Ovary (tissue), 9 donors: ENCODE data around the gene PACSIN3. TPM values are rescaled to one million over a fixed set of nuclear protein-coding genes. Genes with fewer than 3 reads are reported as not detected.
"Not testable (repeated sequence)": the region's sequence is repeated elsewhere in the genome, so short reads cannot be mapped to it uniquely, and the experiment has no call there.

Source experiments
- DNase-seq, 5 donors: peaks; one replicate each; pipeline ENCODE4 v3.0.0-alpha.2; 2019 to 2020
- H3K27ac ChIP-seq, 2 donors: fragments of 200-600 bp; one replicate each; pipeline versions ENCODE4 v1.5.1 to v1.8.0; 2019 to 2022
- H3K27me3 ChIP-seq: fragments of 200-600 bp; one replicate; pipeline ENCODE4 v1.8.0; 2022
- H3K36me3 ChIP-seq: fragments of 200-600 bp; sonication (generic); one replicate; pipeline ENCODE4 v1.5.1; 2019
- H3K4me1 ChIP-seq: one replicate; pipeline ENCODE4 v1.8.1; 2013; ENCODE audit warnings: mild to moderate bottlenecking, moderate library complexity; ENCODE audit not compliant: insufficient read depth
- H3K4me3 ChIP-seq: fragments of 200-600 bp; sonication (generic); one replicate; pipeline ENCODE4 v1.5.1; 2017
- H3K9me3 ChIP-seq, 2 donors: fragments of 200-600 bp in 1 of 2; sonication (generic) in 1 of 2; one replicate each; pipeline versions ENCODE4 v1.5.1 to v1.8.1; 2013 to 2019; ENCODE audit warnings: mild to moderate bottlenecking in 1 of 2, moderate library complexity in 1 of 2
- EP300 ChIP-seq: sonication (generic); formaldehyde crosslinking; IDR thresholded peaks from one replicate; pipeline ENCODE4 v1.6.1; 2017; ENCODE audit warnings: antibody characterized with exemption
- POLR2A ChIP-seq: fragments of 450-650 bp; IDR thresholded peaks from one replicate; pipeline ENCODE4 v1.6.1; 2017; ENCODE audit warnings: antibody characterized with exemption, mild to moderate bottlenecking, moderate library complexity
- WGBS, 3 donors: extraction: QIAGEN DNeasy Blood & Tissue Kit in 1 of 3; methylation state at CpG; one replicate each; pipeline versions ENCODE4 v1.1.5 to v1.1.7; 2013 to 2017; 5-methylcytosine and 5-hydroxymethylcytosine counted together
- intact Hi-C, 4 donors: fragments of 100-400 bp; cut with DNase I; formaldehyde crosslinking; loops; one replicate each; pipeline versions ENCODE4 v1.11.0 to v1.15.1; 2022 to 2023
- polyA plus RNA-seq, 2 donors: library from polyadenylated mRNA; stranded (reverse); fragments of 200-250 nt in 1 of 2; fragments of 350-450 nt in 1 of 2; fragmentation: Illumina TruSeq in 1 of 2; extraction: RNeasy Lipid Tissue Mini Kit (QIAGEN cat#74804) in 1 of 2; gene quantifications; one replicate each; pipeline ENCODE4 v1.2.3, GENCODE V29; 2013 to 2014
- total RNA-seq, 7 donors: library from RNA; depleted of rRNA in 2 of 7; stranded (reverse); fragments of >200 nt in 2 of 7; fragmentation: NEBNext Ultra II Directional in 3 of 7; extraction: Animal tissue kit (Norgen Biotek cat#: 25700) in 3 of 7; gene quantifications; one replicate each; pipeline versions ENCODE4 v1.1.0 to v1.2.4, GENCODE V29; 2016 to 2023
- TF ChIP-seq, protein P1 (sequence below), 3 donors: fragments of 450-650 bp in 2 of 3; fragments of 200-600 bp in 1 of 3; IDR thresholded peaks; one replicate each; pipeline versions ENCODE4 v1.5.1 to v1.8.0; 2016 to 2022; ENCODE audit warnings: antibody characterized with exemption in 3 of 3, mild to moderate bottlenecking in 1 of 3
- donor health status: DM: no; HTN: no; CAD: no; lungs with moderate emphysema.
- donor health status: DM: no; HTN: no; CAD: no.
- donor health status: Bipolar disorder and iron deficiency.
- donor health status: DM: yes; HTN: yes; CAD: no.
- donor health status: DM: no; HTN: no; CAD: no.
- donor health status: DM: yes; HTN: yes; CAD: no.

The PACSIN3 gene
- total and polyA plus RNA-seq, 9 donors: 2.9 to 69.8 (median 38.8) TPM

DNA sequence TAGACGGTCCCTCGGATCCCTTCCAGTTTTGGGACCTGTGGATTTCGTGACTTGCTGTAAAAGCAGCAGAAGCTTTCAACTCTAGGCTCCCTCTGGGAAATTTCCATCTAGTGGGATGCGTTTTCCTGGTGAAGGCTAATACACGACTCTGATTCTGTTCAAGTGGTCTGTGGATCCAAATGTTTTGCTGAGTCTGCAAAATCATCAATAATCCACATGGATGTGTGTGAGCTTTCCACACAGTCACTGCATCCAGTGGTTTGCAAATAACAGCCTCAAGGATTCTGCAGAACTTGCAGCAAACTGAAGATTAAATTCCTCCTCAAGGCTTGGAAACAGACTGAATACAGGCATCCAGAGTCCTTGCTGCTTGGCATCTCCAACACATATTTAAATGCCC, 16.3 kb upstream of the PACSIN3 start:
- no peak for DNase-seq
- Histone ChIP-seq H3K27ac (no peak overlapping the region), H3K4me1 (no peaks in the 10 kb centered on the region), H3K9me3 (no peaks in the 10 kb centered on the region), H3K27me3 (no peaks in the 10 kb centered on the region), H3K36me3 (no peaks in the 10 kb centered on the region), H3K4me3 (no peak overlapping the region)
- TF ChIP-seq POLR2A (no peak), EP300 (no peak)
- TF ChIP-seq, protein P1, sequence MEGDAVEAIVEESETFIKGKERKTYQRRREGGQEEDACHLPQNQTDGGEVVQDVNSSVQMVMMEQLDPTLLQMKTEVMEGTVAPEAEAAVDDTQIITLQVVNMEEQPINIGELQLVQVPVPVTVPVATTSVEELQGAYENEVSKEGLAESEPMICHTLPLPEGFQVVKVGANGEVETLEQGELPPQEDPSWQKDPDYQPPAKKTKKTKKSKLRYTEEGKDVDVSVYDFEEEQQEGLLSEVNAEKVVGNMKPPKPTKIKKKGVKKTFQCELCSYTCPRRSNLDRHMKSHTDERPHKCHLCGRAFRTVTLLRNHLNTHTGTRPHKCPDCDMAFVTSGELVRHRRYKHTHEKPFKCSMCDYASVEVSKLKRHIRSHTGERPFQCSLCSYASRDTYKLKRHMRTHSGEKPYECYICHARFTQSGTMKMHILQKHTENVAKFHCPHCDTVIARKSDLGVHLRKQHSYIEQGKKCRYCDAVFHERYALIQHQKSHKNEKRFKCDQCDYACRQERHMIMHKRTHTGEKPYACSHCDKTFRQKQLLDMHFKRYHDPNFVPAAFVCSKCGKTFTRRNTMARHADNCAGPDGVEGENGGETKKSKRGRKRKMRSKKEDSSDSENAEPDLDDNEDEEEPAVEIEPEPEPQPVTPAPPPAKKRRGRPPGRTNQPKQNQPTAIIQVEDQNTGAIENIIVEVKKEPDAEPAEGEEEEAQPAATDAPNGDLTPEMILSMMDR (IDR thresholded peaks at IDR 0.05): no peak
- intact Hi-C loops: no loop called here
- 61 to 78% (median 66%) methylated on average over 5 of the region's 5 CpGs for WGBS, 3 donors

DNA sequence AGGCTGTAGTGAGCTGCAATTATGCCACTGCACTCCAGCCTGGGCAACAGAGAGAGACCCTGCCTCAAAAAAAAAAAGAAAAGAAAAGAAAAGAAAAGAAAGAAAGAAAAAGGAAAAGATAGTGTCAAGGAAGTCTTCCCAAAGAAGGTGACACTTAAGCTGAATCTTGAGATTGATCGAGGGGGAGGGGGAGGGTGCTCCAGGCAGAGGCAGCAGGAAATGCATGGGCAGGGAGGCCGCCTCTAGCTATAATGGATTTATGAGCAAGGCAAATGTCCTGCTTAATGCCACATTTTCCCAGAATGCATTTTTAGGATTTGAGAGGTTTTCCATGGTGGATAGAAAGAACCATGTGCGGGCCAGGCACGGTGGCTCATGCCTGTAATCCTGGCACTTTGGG, 14.8 kb upstream of the PACSIN3 start:
- Histone ChIP-seq H3K27ac (no peak overlapping the region), H3K4me1 (no peaks in the 10 kb centered on the region), H3K36me3 (no peaks in the 10 kb centered on the region), H3K27me3 (no peaks in the 10 kb centered on the region), H3K9me3 (no peaks in the 10 kb centered on the region), H3K4me3 (no peak overlapping the region)
- TF ChIP-seq, protein P1 (IDR thresholded peaks at IDR 0.05): no peak
- no peak for TF ChIP-seq POLR2A
- no peak for TF ChIP-seq EP300
- intact Hi-C loops: no loop called here
- WGBS, 3 donors: 78 to 86% (median 84%) methylated on average over 4 of the region's 4 CpGs
- no peak for DNase-seq

DNA sequence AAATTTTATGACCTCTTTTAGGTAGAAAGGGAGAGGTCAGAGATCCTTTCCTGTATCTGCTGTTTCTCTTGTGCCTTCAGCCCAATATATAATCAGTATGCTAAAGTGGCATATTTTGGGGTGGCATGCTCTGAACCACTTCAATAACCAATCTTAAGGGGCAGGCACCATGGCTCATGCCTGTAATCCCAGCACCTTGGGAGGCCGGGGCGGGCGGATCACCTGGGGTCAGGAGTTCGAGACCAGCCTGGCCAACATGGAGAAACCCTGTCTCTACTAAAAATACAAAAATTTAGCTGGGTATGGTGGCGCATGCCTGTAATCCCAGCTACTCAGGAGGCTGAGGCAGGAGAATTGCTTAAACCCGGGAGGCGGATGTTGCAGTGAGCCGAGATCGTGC, 11.9 kb upstream of the PACSIN3 start:
- H3K27ac ChIP-seq, H3K4me3 ChIP-seq, DNase-seq, intact Hi-C loops, H3K9me3 ChIP-seq, H3K27me3 ChIP-seq, H3K4me1 ChIP-seq, H3K36me3 ChIP-seq: not testable (repeated sequence)
- 87 to 97% (median 94%) methylated on average over 9 of the region's 9 CpGs for WGBS, 3 donors

DNA sequence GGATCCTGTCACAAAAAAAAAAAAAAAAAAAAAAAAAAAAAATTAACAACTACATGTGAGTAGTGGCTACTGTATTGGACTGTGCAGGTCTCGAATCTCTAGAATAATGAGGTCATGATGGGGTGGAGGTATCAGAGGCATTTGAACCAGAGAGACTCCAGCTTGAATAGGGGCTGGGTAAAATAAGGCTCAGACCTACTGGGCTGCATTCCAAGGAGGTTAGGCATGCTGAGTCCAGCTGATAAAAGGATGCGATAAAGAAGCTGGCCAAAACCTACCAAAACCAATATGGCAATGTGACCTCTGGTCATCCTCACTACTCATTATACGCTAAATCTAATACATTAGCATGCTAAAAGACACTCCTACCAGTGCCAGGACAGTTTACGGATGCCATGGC, 5.9 kb upstream of the PACSIN3 start:
- TF ChIP-seq, protein P1 (IDR thresholded peaks at IDR 0.05): no peak
- TF ChIP-seq POLR2A (no peak), EP300 (no peak)
- intact Hi-C loops: no loop called here

DNA sequence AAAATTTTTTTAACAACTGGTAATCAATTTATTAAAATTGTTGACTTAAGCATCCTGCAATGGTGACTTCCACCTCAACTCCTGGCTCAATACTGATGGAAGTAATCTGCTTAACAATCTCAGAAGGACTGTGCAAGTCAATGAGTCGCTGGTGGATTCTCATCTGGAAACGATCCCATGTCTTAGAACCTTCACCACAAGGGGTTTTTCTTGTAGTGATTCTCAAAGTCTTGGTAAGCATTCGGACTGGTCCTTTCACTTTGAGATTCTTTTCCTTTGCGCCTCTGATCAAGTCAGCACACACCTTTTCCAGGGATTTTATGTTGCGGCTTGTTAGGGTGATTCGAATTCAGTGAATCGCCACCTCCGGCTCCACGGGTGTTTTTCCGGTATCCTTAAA, 4.9 kb upstream of the PACSIN3 start:
- H3K4me3 ChIP-seq, H3K36me3 ChIP-seq, H3K4me1 ChIP-seq, H3K27me3 ChIP-seq, intact Hi-C loops, H3K9me3 ChIP-seq, H3K27ac ChIP-seq, DNase-seq: not testable (repeated sequence)
- WGBS, 3 donors: 80 to 85% (median 83%) methylated on average over 10 of the region's 10 CpGs

More for the DNA sequence above, 5.9 kb upstream of the PACSIN3 start:
- WGBS, 3 donors: 73 to 74% (median 74%) methylated on average over 4 of the region's 4 CpGs
- Histone ChIP-seq H3K4me1 (no peaks in the 10 kb centered on the region), H3K27ac (no peak overlapping the region), H3K36me3 (no peaks in the 10 kb centered on the region), H3K9me3 (no peaks in the 10 kb centered on the region), H3K27me3 (no peaks in the 10 kb centered on the region), H3K4me3 (no peak overlapping the region)
- no peak for DNase-seq
